ENCODE data around the gene GPAT3.
"Not testable (repeated sequence)": the region's sequence is repeated elsewhere in the genome, so short reads cannot be mapped to it uniquely, and the experiment has no call there.

Gene GPAT3

DNA sequence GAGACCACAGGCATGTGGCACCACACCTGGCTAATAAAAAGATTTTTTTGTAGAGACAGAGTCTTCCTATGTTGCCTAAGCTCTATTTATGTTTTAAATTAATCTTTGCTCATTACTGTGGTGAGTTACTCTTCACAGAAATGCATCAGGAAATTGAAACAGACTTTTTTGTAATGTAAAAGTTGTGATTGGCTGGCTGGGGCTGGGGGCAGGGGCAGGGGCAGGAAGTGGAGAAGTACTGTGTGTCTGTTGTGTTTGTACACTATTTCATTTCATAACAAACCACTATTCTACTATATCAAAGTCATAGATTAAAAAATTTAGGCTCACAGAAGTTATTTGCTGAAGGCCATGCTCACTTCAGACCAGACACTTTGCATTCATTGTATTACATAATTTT is 31.9 kb upstream of the GPAT3 start:
- TF ChIP-seq, protein P1, sequence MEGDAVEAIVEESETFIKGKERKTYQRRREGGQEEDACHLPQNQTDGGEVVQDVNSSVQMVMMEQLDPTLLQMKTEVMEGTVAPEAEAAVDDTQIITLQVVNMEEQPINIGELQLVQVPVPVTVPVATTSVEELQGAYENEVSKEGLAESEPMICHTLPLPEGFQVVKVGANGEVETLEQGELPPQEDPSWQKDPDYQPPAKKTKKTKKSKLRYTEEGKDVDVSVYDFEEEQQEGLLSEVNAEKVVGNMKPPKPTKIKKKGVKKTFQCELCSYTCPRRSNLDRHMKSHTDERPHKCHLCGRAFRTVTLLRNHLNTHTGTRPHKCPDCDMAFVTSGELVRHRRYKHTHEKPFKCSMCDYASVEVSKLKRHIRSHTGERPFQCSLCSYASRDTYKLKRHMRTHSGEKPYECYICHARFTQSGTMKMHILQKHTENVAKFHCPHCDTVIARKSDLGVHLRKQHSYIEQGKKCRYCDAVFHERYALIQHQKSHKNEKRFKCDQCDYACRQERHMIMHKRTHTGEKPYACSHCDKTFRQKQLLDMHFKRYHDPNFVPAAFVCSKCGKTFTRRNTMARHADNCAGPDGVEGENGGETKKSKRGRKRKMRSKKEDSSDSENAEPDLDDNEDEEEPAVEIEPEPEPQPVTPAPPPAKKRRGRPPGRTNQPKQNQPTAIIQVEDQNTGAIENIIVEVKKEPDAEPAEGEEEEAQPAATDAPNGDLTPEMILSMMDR (conservative IDR thresholded peaks at IDR 0.05; ENCODE audit: low read length), result no peak
- no peak for DNase-seq (ENCODE audit: low read depth)
- no peak overlapping the region for H3K4me3 ChIP-seq (ENCODE audit: low read length)

DNA sequence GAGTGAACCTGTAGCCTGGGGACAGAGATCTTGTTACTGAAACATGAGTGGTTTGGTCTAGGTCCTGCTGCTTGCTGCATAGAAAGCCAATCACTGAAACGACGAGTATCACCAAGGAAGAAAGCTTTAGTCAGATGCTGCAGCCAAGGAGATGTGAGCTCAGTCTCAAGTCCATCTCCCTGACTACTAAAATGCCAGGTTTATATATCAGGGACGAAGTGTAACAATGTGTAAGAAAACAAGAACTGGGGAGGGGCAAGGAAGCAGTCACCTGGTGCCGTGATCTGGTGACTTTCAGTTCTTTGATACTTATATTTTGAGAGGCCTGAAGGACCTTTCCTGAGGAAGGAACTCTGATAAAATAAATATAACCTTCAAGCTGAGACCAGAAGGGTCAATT is 31.4 kb upstream of the GPAT3 start:
- no peak overlapping the region for H3K4me3 ChIP-seq (ENCODE audit: low read length)
- DNase-seq (ENCODE audit: low read depth), result no peak
- TF ChIP-seq, protein P1 (conservative IDR thresholded peaks at IDR 0.05; ENCODE audit: low read length), result no peak

DNA sequence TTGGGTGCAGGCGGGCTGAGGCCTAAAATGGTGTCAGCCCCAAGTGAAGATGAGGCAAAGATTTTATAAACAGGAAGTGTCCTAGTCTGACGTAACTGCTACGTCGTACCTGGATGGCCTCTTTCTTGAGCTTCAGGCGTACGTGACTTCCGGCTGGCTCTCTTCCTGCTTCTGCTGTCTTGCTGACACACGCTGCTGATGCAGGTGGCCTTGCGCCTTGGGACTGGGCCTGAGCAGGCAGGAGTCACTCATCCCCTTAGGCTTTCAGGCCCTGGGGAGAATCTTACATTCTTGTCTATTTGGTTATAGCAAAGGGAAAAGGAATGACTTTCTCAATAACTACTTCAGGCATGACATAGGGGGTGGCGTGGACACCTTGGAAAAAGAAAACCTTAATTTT is 30.9 kb upstream of the GPAT3 start:
- no peak overlapping the region for H3K4me3 ChIP-seq (ENCODE audit: low read length)
- no peak for DNase-seq (ENCODE audit: low read depth)
- TF ChIP-seq, protein P1 (conservative IDR thresholded peaks at IDR 0.05; ENCODE audit: low read length), result no peak

DNA sequence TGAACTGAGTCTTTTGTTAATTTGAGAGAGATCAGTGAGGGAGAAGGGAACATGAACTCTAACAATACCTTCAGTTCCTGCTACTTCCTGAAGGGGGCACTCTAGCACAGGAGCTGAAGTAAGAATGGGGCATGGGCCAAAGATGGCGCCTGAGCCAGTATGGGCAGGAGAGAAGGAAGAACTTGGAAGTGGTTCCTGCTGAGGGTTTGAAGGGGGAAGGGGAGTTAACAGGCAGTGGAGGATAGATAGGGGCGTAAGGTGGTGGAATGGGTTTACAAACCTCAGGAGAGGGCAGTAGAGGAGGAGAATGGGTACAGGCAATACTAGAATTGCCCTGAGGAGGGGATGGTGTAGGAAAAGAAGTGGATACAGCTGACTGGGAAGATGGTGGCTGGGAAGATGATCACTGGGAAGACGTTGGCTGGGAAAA is 26.7 kb upstream of the GPAT3 start:
- not testable (repeated sequence) for H3K4me3 ChIP-seq (ENCODE audit: low read length)
- peak; percentile 60 for DNase-seq (ENCODE audit: low read depth)
- TF ChIP-seq, protein P1 (conservative IDR thresholded peaks at IDR 0.05; ENCODE audit: low read length), result peak; percentile 63

DNA sequence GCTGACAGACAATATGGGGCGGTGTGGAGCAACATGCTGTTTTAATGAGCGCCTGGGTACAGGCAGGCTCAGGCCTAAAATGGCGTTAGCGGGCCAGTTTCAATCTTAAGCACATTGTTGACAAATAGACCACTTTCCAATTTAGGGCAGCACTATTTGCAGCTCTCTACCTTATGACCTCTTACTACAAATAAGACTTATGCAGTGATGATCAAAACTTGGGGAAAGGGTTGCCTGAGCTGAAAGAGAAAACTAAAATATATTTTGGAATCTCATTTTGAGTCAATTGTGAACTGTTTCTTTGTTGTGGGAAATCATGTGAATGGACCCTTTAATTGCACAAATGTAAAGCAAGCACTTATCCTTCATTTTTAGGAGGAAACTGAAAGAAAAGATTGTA is 25.5 kb upstream of the GPAT3 start:
- no peak overlapping the region for H3K4me3 ChIP-seq (ENCODE audit: low read length)
- DNase-seq (ENCODE audit: low read depth), result no peak
- TF ChIP-seq, protein P1 (conservative IDR thresholded peaks at IDR 0.05; ENCODE audit: low read length), result no peak

DNA sequence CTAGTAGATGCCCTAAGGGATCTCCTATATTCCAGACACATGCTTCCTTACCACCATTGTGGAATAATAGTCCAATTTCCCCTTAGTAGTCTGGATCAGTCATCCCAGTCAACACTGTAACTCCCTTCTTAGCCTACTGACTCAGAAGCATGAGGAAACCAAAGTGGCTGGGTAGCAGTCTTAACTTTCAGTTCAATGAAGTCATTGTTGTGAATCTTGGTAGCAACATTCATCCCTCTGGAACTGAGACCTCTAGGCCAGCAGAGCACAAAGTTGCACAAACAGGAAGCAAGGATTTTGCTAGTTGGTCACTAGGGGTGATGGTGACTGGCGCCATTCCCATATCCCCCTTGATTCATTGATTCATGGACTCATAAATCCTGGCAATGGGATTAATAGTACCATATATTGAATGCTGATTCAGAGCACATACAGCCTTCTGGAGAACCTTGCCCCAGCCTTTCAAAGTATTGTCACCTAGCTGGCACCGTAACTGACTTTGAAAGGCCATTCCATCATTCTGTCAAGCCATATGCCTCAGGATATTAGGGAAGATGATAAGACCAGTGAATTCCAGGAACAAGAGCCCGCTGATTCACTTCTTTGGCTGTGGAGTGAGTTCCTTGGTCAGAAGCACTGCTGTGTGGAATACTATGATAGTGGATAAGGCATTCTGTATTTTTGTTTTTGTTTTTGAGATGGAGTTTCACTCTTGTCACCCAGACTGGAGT is 19.7 kb upstream of the GPAT3 start:
- DNase-seq (ENCODE audit: low read depth), result peak; percentile 60
- H3K4me3 ChIP-seq (ENCODE audit: low read length), result no peak overlapping the region
- TF ChIP-seq, protein P1 (conservative IDR thresholded peaks at IDR 0.05; ENCODE audit: low read length), result no peak

DNA sequence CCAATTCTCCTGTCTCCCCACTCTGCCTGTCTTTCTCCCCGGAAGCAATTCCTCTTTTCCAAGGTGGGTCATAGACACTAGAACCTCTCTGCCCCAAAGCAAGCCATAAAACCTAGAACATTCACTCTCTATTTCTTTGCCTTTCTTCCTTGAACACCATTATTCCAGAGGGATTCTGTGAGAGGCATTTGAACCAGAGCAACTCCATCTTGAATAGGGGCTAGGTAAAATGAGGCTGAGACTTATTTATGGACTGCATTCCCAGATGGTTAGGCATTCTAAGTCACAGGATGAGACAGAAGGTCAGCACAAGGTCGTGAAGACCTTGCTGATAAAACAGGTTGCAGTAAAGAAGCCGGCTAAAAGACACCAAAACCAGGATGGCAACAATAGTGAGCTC is 13.7 kb upstream of the GPAT3 start:
- TF ChIP-seq, protein P1 (conservative IDR thresholded peaks at IDR 0.05; ENCODE audit: low read length), result no peak
- no peak for DNase-seq (ENCODE audit: low read depth)
- H3K4me3 ChIP-seq (ENCODE audit: low read length), result no peak overlapping the region
